ENCODE results near the gene ZNF69. TPM values are rescaled to one million over a fixed set of nuclear protein-coding genes. Genes with fewer than 3 reads are reported as not detected.
"Not testable (repeated sequence)": the region's sequence is repeated elsewhere in the genome, so short reads cannot be mapped to it uniquely, and the experiment has no call there.

ZNF69 gene
- total and polyA plus RNA-seq, 2 experiments from 2014 or later, result 13.8 to 51.7 TPM

DNA sequence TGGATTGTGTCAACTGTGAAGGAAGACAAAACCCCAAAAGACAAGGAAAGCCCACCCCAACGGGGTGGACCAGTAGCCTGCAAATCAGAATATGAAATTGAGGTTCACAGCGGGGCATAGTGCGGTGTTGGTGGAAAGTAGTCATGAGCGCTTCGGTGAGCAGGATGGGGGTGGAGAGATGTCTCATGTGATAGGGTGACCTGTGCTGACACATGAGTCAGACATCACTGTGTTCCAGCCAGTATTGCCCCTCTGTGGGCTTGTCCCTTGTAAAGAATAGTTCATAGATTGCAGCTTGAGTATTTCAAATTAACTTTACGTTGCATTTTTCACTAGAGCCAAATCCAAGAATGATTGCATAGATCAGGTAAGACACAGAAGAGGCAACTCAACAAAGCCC lies 7.3 kb downstream of the ZNF69 start:
- Histone ChIP-seq H3K4me1 (ENCODE audit: insufficient read depth) (peaks cover 6% of the 10 kb centered on the region), H3K27ac (no peak overlapping the region), H2AFZ (no peak overlapping the region), H3K4me2 (no peak overlapping the region), H3K79me2 (peaks cover 88% of the 10 kb centered on the region), H3K9me3 (ENCODE audit: low read depth) (peaks cover 39% of the 10 kb centered on the region), H4K20me1 (ENCODE audit: insufficient read depth, poor library complexity, severe bottlenecking) (no peaks in the 10 kb centered on the region), H3K4me3 (no peak overlapping the region), H3K27me3 (no peaks in the 10 kb centered on the region), H3K9me2 (replicated peaks; ENCODE audit: insufficient read depth) (no peaks in the 10 kb centered on the region), H3K36me3 (replicated peaks; ENCODE audit: insufficient read depth, low read depth) (peaks cover 4% of the 10 kb centered on the region)
- TF ChIP-seq EZH2 (IDR thresholded peaks at IDR 0.05; ENCODE audit: borderline replicate concordance) (no peak), EZH2phosphoT487 (IDR thresholded peaks at IDR 0.05; ENCODE audit: low read depth, severe bottlenecking, unreplicated experiment) (no peak)
- TF ChIP-seq, protein P1, sequence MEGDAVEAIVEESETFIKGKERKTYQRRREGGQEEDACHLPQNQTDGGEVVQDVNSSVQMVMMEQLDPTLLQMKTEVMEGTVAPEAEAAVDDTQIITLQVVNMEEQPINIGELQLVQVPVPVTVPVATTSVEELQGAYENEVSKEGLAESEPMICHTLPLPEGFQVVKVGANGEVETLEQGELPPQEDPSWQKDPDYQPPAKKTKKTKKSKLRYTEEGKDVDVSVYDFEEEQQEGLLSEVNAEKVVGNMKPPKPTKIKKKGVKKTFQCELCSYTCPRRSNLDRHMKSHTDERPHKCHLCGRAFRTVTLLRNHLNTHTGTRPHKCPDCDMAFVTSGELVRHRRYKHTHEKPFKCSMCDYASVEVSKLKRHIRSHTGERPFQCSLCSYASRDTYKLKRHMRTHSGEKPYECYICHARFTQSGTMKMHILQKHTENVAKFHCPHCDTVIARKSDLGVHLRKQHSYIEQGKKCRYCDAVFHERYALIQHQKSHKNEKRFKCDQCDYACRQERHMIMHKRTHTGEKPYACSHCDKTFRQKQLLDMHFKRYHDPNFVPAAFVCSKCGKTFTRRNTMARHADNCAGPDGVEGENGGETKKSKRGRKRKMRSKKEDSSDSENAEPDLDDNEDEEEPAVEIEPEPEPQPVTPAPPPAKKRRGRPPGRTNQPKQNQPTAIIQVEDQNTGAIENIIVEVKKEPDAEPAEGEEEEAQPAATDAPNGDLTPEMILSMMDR (IDR thresholded peaks at IDR 0.05; ENCODE audit: poor library complexity), result no peak
- DNase-seq (ENCODE audit: low spot score), result no peak
- 100% methylated on average over 6 of the region's 6 CpGs for WGBS (ENCODE audit: low lambda C conversion rate, missing lambda C conversion rate)

DNA sequence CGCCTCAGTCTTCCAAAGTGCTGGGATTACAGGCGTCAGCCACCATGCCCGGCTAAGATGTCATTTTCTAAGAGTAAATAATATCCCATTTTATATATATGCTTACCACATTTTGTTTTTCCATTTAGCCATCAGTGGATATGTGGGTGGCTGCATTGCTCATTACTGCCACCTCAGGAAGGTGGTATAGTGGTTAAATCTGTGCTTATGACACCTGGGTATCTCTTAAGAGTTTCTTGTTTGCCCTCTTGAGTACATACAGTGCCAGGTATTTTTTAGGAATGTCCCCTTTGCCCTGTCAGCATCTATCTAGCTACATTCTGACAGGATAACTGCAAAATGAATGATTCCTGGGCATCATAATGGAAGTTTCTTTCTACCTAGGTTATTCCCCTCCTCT lies 14.6 kb downstream of the ZNF69 start:
- Histone ChIP-seq H4K20me1 (ENCODE audit: insufficient read depth, poor library complexity, severe bottlenecking) (no peaks in the 10 kb centered on the region), H3K4me3 (no peak overlapping the region), H3K9me2 (replicated peaks; ENCODE audit: insufficient read depth) (no peaks in the 10 kb centered on the region), H3K4me1 (ENCODE audit: insufficient read depth) (no peaks in the 10 kb centered on the region), H3K79me2 (peaks cover 40% of the 10 kb centered on the region), H3K27ac (no peak overlapping the region), H3K4me2 (no peak overlapping the region), H3K36me3 (replicated peaks; ENCODE audit: insufficient read depth, low read depth) (peaks cover 32% of the 10 kb centered on the region), H2AFZ (no peak overlapping the region), H3K9me3 (ENCODE audit: low read depth) (peaks cover 60% of the 10 kb centered on the region), H3K27me3 (no peaks in the 10 kb centered on the region)
- WGBS (ENCODE audit: low lambda C conversion rate, missing lambda C conversion rate), result 98% methylated on average over 3 of the region's 3 CpGs
- no peak for DNase-seq (ENCODE audit: low spot score)
- TF ChIP-seq, protein P1 (IDR thresholded peaks at IDR 0.05; ENCODE audit: poor library complexity), result no peak
- TF ChIP-seq EZH2 (IDR thresholded peaks at IDR 0.05; ENCODE audit: borderline replicate concordance) (no peak), EZH2phosphoT487 (IDR thresholded peaks at IDR 0.05; ENCODE audit: low read depth, severe bottlenecking, unreplicated experiment) (no peak)

DNA sequence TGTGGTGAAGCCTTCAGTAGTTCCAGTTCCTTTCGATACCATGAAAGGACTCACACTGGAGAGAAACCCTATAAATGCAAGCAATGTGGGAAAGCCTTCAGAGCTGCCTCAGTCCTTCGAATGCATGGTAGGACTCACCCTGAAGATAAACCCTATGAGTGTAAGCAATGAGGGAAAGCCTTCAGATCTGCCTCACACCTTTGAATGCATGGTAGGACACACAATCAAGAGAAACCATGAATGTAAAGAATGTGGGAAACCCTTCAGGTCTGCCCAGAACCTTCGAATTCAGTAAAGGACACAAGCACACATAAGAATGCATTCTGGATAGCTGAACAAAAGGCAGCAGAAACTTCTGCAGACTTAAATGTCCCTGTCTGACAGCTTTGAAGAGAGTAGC lies 18.3 kb downstream of the ZNF69 start:
- Histone ChIP-seq H3K27me3 (no peaks in the 10 kb centered on the region), H2AFZ (no peak overlapping the region), H3K4me2 (no peak overlapping the region), H3K79me2 (peaks cover 14% of the 10 kb centered on the region), H4K20me1 (ENCODE audit: insufficient read depth, poor library complexity, severe bottlenecking) (no peaks in the 10 kb centered on the region), H3K4me1 (ENCODE audit: insufficient read depth) (no peaks in the 10 kb centered on the region), H3K9me2 (replicated peaks; ENCODE audit: insufficient read depth) (no peaks in the 10 kb centered on the region), H3K36me3 (replicated peaks; ENCODE audit: insufficient read depth, low read depth) (peaks cover 29% of the 10 kb centered on the region), H3K9me3 (ENCODE audit: low read depth) (peaks cover 71% of the 10 kb centered on the region), H3K4me3 (peak overlapping the region; percentile 31), H3K27ac (no peak overlapping the region)
- 99% methylated on average over 3 of the region's 3 CpGs for WGBS (ENCODE audit: low lambda C conversion rate, missing lambda C conversion rate)
- DNase-seq (ENCODE audit: low spot score), result no peak
- no peak for TF ChIP-seq EZH2 (IDR thresholded peaks at IDR 0.05; ENCODE audit: borderline replicate concordance)
- TF ChIP-seq EZH2phosphoT487 (IDR thresholded peaks at IDR 0.05; ENCODE audit: low read depth, severe bottlenecking, unreplicated experiment), result no peak
- TF ChIP-seq, protein P1 (IDR thresholded peaks at IDR 0.05; ENCODE audit: poor library complexity), result no peak

DNA sequence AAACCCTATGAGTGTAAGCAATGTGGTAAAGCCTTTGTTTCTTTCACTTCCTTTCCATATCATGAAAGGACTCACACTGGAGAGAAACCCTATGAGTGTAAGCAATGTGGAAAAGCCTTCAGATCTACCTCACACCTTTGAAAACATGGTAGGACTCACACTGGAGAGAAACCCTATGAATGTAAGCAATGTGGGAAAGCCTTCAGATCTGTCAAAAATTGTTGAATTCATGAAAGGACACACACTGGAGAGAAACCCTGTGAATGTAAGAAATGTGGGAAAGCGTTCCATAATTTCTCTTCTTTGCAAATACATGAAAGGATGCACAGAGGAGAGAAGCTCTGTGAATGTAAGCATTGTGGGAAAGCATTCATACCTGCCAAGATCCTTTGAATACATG lies 24.4 kb downstream of the ZNF69 start:
- 100% methylated on average over 1 of the region's 1 CpG for WGBS (ENCODE audit: low lambda C conversion rate, missing lambda C conversion rate)
- not testable (repeated sequence) for H3K27ac ChIP-seq; H3K4me1 ChIP-seq (ENCODE audit: insufficient read depth); H2AFZ ChIP-seq; H3K36me3 ChIP-seq (replicated peaks; ENCODE audit: insufficient read depth, low read depth); H4K20me1 ChIP-seq (ENCODE audit: insufficient read depth, poor library complexity, severe bottlenecking); H3K4me3 ChIP-seq; H3K9me2 ChIP-seq (replicated peaks; ENCODE audit: insufficient read depth); H3K27me3 ChIP-seq; H3K4me2 ChIP-seq; DNase-seq (ENCODE audit: low spot score); H3K79me2 ChIP-seq
- peaks cover 58% of the 10 kb centered on the region for H3K9me3 ChIP-seq (ENCODE audit: low read depth)

DNA sequence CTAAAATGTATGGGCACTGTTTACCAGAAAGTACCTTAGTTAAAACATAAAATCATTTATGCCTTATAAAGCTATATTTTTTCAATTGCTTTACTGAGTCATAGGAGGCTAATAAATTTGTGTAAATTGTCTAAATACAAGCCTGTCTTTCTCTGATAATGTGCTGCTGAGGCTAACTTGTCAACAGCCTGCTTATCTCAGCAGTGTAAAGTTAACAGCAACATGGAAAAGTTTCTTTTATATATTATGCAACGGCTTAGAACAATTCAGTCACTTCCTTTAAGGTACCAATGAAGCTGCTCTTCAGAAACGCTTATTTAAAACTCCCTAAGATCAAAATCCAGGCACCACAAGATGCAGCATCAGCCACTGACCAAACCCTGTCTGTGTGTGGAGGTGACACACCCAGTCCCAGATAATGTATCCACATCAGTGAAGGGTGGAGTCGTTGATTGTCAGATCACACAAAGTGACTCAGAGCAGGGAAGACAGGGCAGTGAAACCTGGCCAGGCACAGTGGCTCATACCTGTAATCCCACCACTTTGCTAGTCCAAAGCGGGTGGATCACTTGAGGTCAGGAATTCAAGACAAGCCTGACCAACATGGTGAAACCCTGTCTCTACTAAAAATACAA lies 27.0 kb downstream of the ZNF69 start:
- H3K27me3 ChIP-seq; H3K36me3 ChIP-seq (replicated peaks; ENCODE audit: insufficient read depth, low read depth); H3K9me2 ChIP-seq (replicated peaks; ENCODE audit: insufficient read depth); DNase-seq (ENCODE audit: low spot score); H2AFZ ChIP-seq; H3K79me2 ChIP-seq; H3K4me3 ChIP-seq; H4K20me1 ChIP-seq (ENCODE audit: insufficient read depth, poor library complexity, severe bottlenecking); H3K4me1 ChIP-seq (ENCODE audit: insufficient read depth); H3K4me2 ChIP-seq; H3K27ac ChIP-seq: not testable (repeated sequence)
- H3K9me3 ChIP-seq (ENCODE audit: low read depth), result peaks cover 34% of the 10 kb centered on the region
- 97% methylated on average over 4 of the region's 4 CpGs for WGBS (ENCODE audit: low lambda C conversion rate, missing lambda C conversion rate)

All from hepatocyte (in vitro differentiated cells).